Activated B cell treated with CpG ODN at 0.5 μM for 24 hours (primary cell): ENCODE results near the gene VPS35L. TPM values are rescaled to one million over a fixed set of nuclear protein-coding genes. Genes with fewer than 3 reads are reported as not detected.

Source experiments
- ATAC-seq: fragments of 200-7000 bp; cut with Tn5 transposase; one replicate; pipeline ENCODE4 v1.10.0; 2021; ENCODE audit warnings: low read depth, mild to moderate bottlenecking, moderate library complexity
- CTCF ChIA-PET: fragments of 350-600 bp; sonication (Branson Sonifier 250); formaldehyde crosslinking; loops from one replicate; lab custom pipeline; 2021; ENCODE audit warnings: antibody characterized with exemption; lab: Charles Lee
- POLR2A ChIA-PET: fragments of 350-600 bp; sonication (Branson Sonifier 250); formaldehyde crosslinking; loops from one replicate; lab custom pipeline; 2021; ENCODE audit warnings: antibody characterized with exemption; lab: Charles Lee
- DNase-seq: peaks from one replicate; pipeline ENCODE4 v3.0.0; 2022
- H3K27ac Mint-ChIP-seq: one replicate; pipeline ENCODE4 v1.8.0; 2020; ENCODE audit warnings: mixed read lengths
- H3K27me3 Mint-ChIP-seq: one replicate; pipeline ENCODE4 v1.8.0; 2021; ENCODE audit warnings: mixed read lengths
- H3K36me3 Mint-ChIP-seq: one replicate; pipeline ENCODE4 v1.8.0; 2021; ENCODE audit warnings: low read depth, mixed read lengths
- H3K4me1 Mint-ChIP-seq: one replicate; pipeline ENCODE4 v1.8.0; 2021; ENCODE audit warnings: mixed read lengths
- H3K4me3 Mint-ChIP-seq: one replicate; pipeline ENCODE4 v1.8.0; 2020; ENCODE audit warnings: mild to moderate bottlenecking, mixed read lengths
- H3K9me3 Mint-ChIP-seq: one replicate; pipeline ENCODE4 v1.8.0; 2020; ENCODE audit warnings: mixed read lengths
- intact Hi-C: fragments of 100-400 bp; cut with micrococcal nuclease; formaldehyde crosslinking; loops from one replicate; pipeline ENCODE4 v1.15.1; 2024
- total RNA-seq: library from RNA; stranded (reverse); gene quantifications from 2 replicates; pipeline ENCODE4 v1.2.3, GENCODE V29; 2022
- TF ChIP-seq, protein P1 (sequence below): fragments of 200-600 bp; IDR thresholded peaks from one replicate; pipeline ENCODE4 v1.8.0; 2022; ENCODE audit warnings: antibody characterized with exemption, mild to moderate bottlenecking

VPS35L gene
- total RNA-seq, 1 donor from 2014 or later: 66.0 TPM

DNA sequence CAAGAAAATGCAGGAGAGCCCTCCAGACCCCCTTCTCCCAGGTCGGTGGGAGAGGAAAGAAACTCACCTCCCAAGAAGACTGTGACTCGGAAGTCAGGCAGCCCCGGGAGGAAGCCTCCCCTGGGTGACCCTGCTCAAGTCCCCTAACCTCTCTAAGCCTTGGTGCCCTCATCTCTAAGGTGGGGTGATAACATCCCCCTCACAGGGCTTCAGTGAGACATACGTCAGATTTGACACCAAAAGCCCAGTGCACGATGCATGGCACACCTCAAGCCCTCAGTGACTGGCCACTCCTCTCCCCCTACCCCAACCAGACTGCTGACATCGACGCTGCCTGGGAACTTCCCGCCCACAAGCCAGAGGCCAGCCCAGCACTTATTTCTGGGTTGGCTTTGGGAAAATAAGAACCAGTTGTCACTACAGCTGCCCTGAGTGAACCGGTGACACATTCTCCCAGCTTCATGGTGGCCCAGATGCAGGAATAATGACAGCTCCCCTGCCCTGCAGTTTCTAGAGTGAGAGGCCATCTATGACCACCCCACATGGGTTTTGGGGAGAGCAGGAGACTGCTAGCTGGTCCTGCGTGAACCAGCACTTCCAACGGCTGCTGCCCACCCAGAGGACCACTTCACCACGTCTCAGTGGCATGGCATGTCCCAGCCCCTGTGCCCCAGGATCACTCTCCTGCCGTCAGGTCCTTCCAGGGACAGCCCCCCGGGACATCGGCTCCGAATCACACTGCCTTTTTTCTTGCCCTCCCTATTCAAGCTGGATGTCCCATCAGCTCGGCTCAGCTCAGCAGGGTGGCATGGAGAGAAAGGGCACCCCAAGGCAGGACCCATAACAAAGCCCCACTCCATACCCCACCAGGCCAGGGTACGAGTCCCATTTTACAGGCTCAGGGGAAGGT lies 153.0 kb downstream of the VPS35L start:
- DNase-seq: no peak
- ChIA-PET CTCF (no interaction called here), POLR2A (no interaction called here)
- Mint-ChIP-seq H3K36me3 (peaks cover 81% of the 10 kb centered on the region), H3K4me3 (no peak overlapping the region), H3K27me3 (no peaks in the 10 kb centered on the region), H3K4me1 (no peaks in the 10 kb centered on the region), H3K27ac (no peak overlapping the region), H3K9me3 (no peaks in the 10 kb centered on the region)
- no peak for ATAC-seq
- intact Hi-C loops: no loop called here
- TF ChIP-seq, protein P1, sequence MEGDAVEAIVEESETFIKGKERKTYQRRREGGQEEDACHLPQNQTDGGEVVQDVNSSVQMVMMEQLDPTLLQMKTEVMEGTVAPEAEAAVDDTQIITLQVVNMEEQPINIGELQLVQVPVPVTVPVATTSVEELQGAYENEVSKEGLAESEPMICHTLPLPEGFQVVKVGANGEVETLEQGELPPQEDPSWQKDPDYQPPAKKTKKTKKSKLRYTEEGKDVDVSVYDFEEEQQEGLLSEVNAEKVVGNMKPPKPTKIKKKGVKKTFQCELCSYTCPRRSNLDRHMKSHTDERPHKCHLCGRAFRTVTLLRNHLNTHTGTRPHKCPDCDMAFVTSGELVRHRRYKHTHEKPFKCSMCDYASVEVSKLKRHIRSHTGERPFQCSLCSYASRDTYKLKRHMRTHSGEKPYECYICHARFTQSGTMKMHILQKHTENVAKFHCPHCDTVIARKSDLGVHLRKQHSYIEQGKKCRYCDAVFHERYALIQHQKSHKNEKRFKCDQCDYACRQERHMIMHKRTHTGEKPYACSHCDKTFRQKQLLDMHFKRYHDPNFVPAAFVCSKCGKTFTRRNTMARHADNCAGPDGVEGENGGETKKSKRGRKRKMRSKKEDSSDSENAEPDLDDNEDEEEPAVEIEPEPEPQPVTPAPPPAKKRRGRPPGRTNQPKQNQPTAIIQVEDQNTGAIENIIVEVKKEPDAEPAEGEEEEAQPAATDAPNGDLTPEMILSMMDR: no peak

DNA sequence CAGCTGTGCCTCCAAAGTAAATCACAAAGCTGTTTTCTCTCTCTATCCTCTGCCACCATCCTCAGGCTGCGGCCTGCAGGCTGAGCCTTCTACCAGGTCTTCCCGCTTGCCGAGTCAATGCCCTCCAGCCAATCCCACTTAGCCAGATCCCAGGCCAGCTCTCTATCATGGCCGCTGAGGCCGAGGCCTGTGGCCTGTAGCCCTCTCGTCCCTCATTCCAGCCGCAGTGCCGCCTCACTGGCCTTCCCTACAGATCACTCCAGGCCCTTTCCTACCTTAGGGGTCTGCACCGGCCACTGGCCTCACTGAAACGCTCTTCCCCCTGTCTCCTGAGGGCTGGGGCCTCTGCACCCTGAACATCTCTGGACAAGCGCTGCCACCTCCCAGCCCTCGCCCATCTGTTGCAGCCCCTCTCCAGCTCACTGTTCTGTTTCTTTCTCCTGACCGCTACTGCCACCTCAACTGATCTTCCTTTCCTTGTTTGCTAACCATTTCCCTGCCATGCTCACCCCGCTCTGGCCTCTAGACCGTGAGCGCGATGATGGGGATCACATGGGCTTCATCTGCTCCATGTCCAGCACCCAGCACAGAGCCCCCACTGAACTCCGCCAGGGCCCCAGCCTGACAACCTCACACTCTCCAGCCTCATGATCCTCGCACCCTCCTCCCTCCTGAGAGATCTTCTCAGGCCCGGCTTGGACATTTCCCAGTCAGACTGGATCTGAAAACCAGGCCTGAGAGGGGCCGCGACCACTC lies 154.1 kb downstream of the VPS35L start:
- POLR2A ChIA-PET: no interaction called here
- TF ChIP-seq, protein P1: no peak
- Mint-ChIP-seq H3K4me1 (no peaks in the 10 kb centered on the region), H3K9me3 (no peaks in the 10 kb centered on the region), H3K27me3 (no peaks in the 10 kb centered on the region), H3K4me3 (no peak overlapping the region), H3K36me3 (peaks cover 81% of the 10 kb centered on the region), H3K27ac (no peak overlapping the region)
- CTCF ChIA-PET: no interaction called here
- intact Hi-C loops: no loop called here
- ATAC-seq (no peak), DNase-seq (no peak)

DNA sequence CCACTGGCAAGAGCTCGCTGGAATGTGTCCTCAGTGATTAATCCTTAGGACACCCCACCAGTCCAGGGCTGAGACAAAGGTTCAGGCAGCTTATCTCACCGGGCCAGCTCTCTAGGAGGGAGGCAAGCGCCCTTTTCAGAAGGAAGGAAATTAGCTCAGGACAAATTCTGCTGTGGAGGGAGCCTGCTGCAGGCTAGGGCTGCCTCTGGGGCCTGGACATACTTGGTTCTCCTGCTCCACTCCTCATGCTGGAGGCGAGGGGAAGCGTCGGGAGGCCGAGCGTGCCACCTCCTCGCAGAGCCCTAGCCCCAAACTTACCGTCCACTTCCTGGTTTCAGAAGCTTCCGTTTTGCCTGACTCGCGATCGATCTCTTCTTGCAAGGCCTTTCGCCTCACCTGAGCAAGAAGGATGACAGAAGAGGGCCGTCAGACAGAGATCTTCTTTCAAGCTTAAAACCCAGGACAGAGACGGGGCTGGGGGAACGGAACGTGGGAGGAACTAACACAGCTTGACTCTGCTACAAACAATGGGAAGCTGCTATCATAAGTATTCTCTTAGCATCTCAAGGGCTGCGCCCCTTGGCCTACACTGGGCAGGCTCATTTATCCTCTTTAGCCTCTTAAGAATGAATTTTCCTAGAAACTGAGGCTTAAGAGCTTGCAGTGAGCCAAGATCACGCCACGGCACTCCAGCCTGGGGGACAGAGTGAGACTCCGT lies 154.8 kb downstream of the VPS35L start:
- Mint-ChIP-seq H3K36me3 (peaks cover 77% of the 10 kb centered on the region), H3K4me3 (no peak overlapping the region), H3K4me1 (peaks cover 4% of the 10 kb centered on the region), H3K27ac (no peak overlapping the region), H3K27me3 (no peaks in the 10 kb centered on the region), H3K9me3 (no peaks in the 10 kb centered on the region)
- TF ChIP-seq, protein P1: no peak
- DNase-seq (no peak), ATAC-seq (no peak)
- intact Hi-C loops: no loop called here
- ChIA-PET POLR2A (no interaction called here), CTCF (no interaction called here)

- H3K4me3 Mint-ChIP-seq: no peak overlapping the region
These were observed 155.6 kb downstream of the VPS35L start for GRCh38 chr16:19710991-19711545.

More at GRCh38 chr16:19710991-19711545, 155.6 kb downstream of the VPS35L start:
- no peak overlapping the region for H3K27ac Mint-ChIP-seq
- CTCF ChIA-PET: no interaction called here
- H3K27me3 Mint-ChIP-seq: no peaks in the 10 kb centered on the region
- POLR2A ChIA-PET: no interaction called here
- H3K4me1 Mint-ChIP-seq: peaks cover 5% of the 10 kb centered on the region
- intact Hi-C loops: no loop called here
- peaks cover 72% of the 10 kb centered on the region for H3K36me3 Mint-ChIP-seq
- ATAC-seq (no peak), DNase-seq (no peak)
- no peaks in the 10 kb centered on the region for H3K9me3 Mint-ChIP-seq
- TF ChIP-seq, protein P1: no peak
